Right lobe of liver (tissue), 6 donors: ENCODE results near the gene CBFA2T2. TPM values are rescaled to one million over a fixed set of nuclear protein-coding genes. Genes with fewer than 3 reads are reported as not detected.

ENCODE experiments used
- ATAC-seq, 4 donors: fragments of 200-7000 bp; cut with Tn5 transposase; one replicate each; pipeline ENCODE4 v1.9.1; 2020; ENCODE audit warnings: mild to moderate bottlenecking in 4 of 4, moderate library complexity in 4 of 4
- DNase-seq, 3 donors: peaks; one replicate each; pipeline ENCODE4 v3.0.0-alpha.2; 2020
- H3K27ac ChIP-seq, 3 donors: fragments of 200-600 bp; one replicate each; pipeline ENCODE4 v1.8.0; 2022
- H3K27me3 ChIP-seq, 2 donors: fragments of 200-600 bp; one replicate each; pipeline ENCODE4 v1.8.0; 2022
- H3K36me3 ChIP-seq, 4 donors: fragments of 200-600 bp; sonication (generic) in 1 of 4; one replicate each; pipeline versions ENCODE4 v1.5.1 to v1.8.0; 2017 to 2022; ENCODE audit warnings: control low read depth in 1 of 4
- H3K4me1 ChIP-seq, 4 donors: fragments of 200-600 bp; sonication (generic) in 1 of 4; one replicate each; pipeline versions ENCODE4 v1.5.1 to v1.8.0; 2017 to 2022; ENCODE audit warnings: control low read depth in 1 of 4
- H3K4me3 ChIP-seq, 3 donors: fragments of 200-600 bp; one replicate each; pipeline ENCODE4 v1.8.0; 2022
- H3K9me3 ChIP-seq, 4 donors: fragments of 200-600 bp; sonication (generic) in 1 of 4; one replicate each; pipeline versions ENCODE4 v1.5.1 to v1.8.0; 2017 to 2022; ENCODE audit warnings: control low read depth in 1 of 4
- CTCF ChIP-seq, 4 donors: fragments of 200-600 bp in 3 of 4; fragments of 450-650 bp in 1 of 4; IDR thresholded peaks; one replicate each; pipeline versions ENCODE4 v1.5.1 to v1.8.0; 2016 to 2022; ENCODE audit warnings: antibody characterized with exemption in 4 of 4, mild to moderate bottlenecking in 2 of 4
- POLR2A ChIP-seq: fragments of 450-650 bp; IDR thresholded peaks from one replicate; pipeline ENCODE4 v1.6.1; 2017; ENCODE audit warnings: antibody characterized with exemption, mild to moderate bottlenecking
- WGBS: methylation state at CpG from one replicate; pipeline ENCODE4 v1.1.6; 2018; ENCODE audit warnings: low coverage, low lambda C conversion rate; ENCODE audit not compliant: insufficient coverage; ENCODE audit errors: missing lambda C conversion rate; 5-methylcytosine and 5-hydroxymethylcytosine counted together
- intact Hi-C, 2 donors: fragments of 100-400 bp; cut with DNase I; formaldehyde crosslinking; loops; one replicate each; pipeline versions ENCODE4 v1.11.2 to v1.14.1; 2022
- total RNA-seq, 6 experiments: library from RNA; depleted of rRNA in 2 of 6; stranded (reverse); fragments of >200 nt in 2 of 6; fragmentation: NEBNext Ultra II Directional in 3 of 6; extraction: Animal tissue kit (Norgen Biotek cat#: 25700) in 3 of 6; gene quantifications; one replicate each; pipeline versions ENCODE4 v1.1.0 to v1.2.4, GENCODE V29; 2016 to 2023
- donor health status: DM: no; HTN: yes; CAD: no.
- donor health status: DM: no; HTN: no; CAD: no.
- donor health status: DM: no; HTN: no; CAD: no.
- donor health status: DM: no; HTN: yes; CAD: no.
- donor health status: DM: no; HTN: yes; CAD: no.

Gene CBFA2T2
- total RNA-seq, 6 experiments from 2014 or later, result 4.5 to 7.3 (median 5.6) TPM

- ATAC-seq (no peak), DNase-seq (no peak)
- WGBS, result 82% methylated on average over 7 of the region's 7 CpGs
- TF ChIP-seq POLR2A (no peak), CTCF (IDR thresholded peaks at IDR 0.05) (no peak)
- Histone ChIP-seq H3K4me3 (no peak overlapping the region), H3K4me1 (peaks cover 0 to 30% (median 9%) of the 10 kb centered on the region in 4 donors), H3K27ac (no peak overlapping the region), H3K9me3 (no peaks in the 10 kb centered on the region), H3K27me3 (no peaks in the 10 kb centered on the region), H3K36me3 (no peaks in the 10 kb centered on the region)
- intact Hi-C loops, result no loop called here
Measured at GRCh38 chr20:33566781-33567603, 77.1 kb downstream of the CBFA2T2 start.

- H3K36me3 ChIP-seq, result no peaks in the 10 kb centered on the region
- H3K27ac ChIP-seq, result no peak overlapping the region
- TF ChIP-seq CTCF (IDR thresholded peaks at IDR 0.05), result no peak
- no peak for TF ChIP-seq POLR2A
- no peaks in the 10 kb centered on the region for H3K9me3 ChIP-seq
- intact Hi-C loops, result no loop called here
- H3K4me3 ChIP-seq, result no peak overlapping the region
- DNase-seq (no peak), ATAC-seq (no peak)
- WGBS, result 98% methylated on average over 4 of the region's 4 CpGs
- peaks cover 0 to 20% (median 9%) of the 10 kb centered on the region in 4 donors for H3K4me1 ChIP-seq
- H3K27me3 ChIP-seq, result no peaks in the 10 kb centered on the region
Measured at GRCh38 chr20:33567949-33568348, 78.1 kb downstream of the CBFA2T2 start.

- Histone ChIP-seq H3K4me1 (peaks cover 0 to 18% (median 7%) of the 10 kb centered on the region in 4 donors), H3K9me3 (no peaks in the 10 kb centered on the region), H3K4me3 (no peak overlapping the region), H3K27me3 (no peaks in the 10 kb centered on the region), H3K36me3 (no peaks in the 10 kb centered on the region), H3K27ac (no peak overlapping the region)
- WGBS, result 98% methylated on average over 5 of the region's 9 CpGs
- TF ChIP-seq POLR2A, result no peak
- TF ChIP-seq CTCF (IDR thresholded peaks at IDR 0.05), result no peak
- DNase-seq, result no peak
- ATAC-seq, result peak in 2 of 4 donors; percentile 14 to 15
- intact Hi-C loops, result no loop called here
Measured at GRCh38 chr20:33568378-33568777, 78.5 kb downstream of the CBFA2T2 start.

GRCh38 chr20:33568868-33569801 lies 79.2 kb downstream of the CBFA2T2 start:
- Histone ChIP-seq H3K4me3 (no peak overlapping the region), H3K36me3 (no peaks in the 10 kb centered on the region), H3K9me3 (no peaks in the 10 kb centered on the region), H3K4me1 (peaks cover 0 to 18% (median 6%) of the 10 kb centered on the region in 4 donors), H3K27ac (peak overlapping the region in 1 of 3 donors; percentile 46), H3K27me3 (no peaks in the 10 kb centered on the region)
- intact Hi-C loops, result no loop called here
- ATAC-seq (peak; percentile 57 to 84 (median 68)), DNase-seq (no peak)
- 44% methylated on average over 3 of the region's 3 CpGs for WGBS
- TF ChIP-seq CTCF (IDR thresholded peaks at IDR 0.05), result no peak
- no peak for TF ChIP-seq POLR2A
